GM12801 (cell line): ENCODE data around the gene POU4F3.

Source experiments
- CTCF ChIP-seq: IDR thresholded peaks from one replicate; pipeline ENCODE4 v1.5.1; 2011; ENCODE audit warnings: control low read depth; ENCODE audit not compliant: insufficient read length; ENCODE audit errors: extremely low read depth

POU4F3 gene

GRCh38 chr5:146307796-146308195 lies 30.8 kb upstream of the POU4F3 start:
- no peak for TF ChIP-seq CTCF

- no peak for TF ChIP-seq CTCF
These were observed 28.1 kb upstream of the POU4F3 start for GRCh38 chr5:146310540-146310939.

GRCh38 chr5:146311278-146311677 lies 27.4 kb upstream of the POU4F3 start:
- no peak for TF ChIP-seq CTCF

- no peak for TF ChIP-seq CTCF
These were observed 25.6 kb upstream of the POU4F3 start for GRCh38 chr5:146313027-146313426.

GRCh38 chr5:146321571-146321970 lies 17.1 kb upstream of the POU4F3 start:
- no peak for TF ChIP-seq CTCF

- no peak for TF ChIP-seq CTCF
These were observed 11.3 kb upstream of the POU4F3 start for GRCh38 chr5:146327257-146327870.

GRCh38 chr5:146327989-146328388 lies 10.7 kb upstream of the POU4F3 start:
- no peak for TF ChIP-seq CTCF
